ENCODE data around the gene OR51M1. TPM values are rescaled to one million over a fixed set of nuclear protein-coding genes. Genes with fewer than 3 reads are reported as not detected.

The OR51M1 gene
- polyA plus RNA-seq, 2 of the 4 experiments (the other 2 are of a cell fraction): not detected

DNA sequence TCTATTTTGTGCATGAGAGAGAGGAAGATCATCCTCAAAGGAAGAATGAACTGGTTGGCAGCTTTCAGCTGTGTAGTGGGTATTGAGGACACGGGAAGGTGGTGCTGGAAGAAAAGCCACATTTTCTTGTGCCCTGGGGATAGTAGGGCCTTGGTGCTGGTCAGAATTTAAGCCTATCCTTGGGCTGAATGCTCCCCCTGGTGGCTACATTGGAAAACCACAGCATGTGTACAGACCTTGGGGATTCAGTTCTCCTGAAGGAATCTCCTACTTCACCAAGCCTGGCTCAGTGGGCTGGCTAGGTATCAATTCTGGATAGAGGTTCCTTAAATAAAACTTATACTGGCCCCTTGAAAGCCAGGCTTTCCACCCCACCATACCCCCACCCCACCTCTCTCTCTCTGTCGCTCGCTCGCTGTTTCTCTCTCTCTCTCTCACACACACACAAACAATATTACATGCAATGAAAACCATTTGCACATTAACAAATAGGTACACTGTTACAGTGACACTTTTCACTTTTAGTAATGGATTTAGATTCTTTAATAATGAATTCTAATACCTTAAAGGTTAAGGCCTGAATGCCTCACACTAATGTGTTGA is 2.8 kb upstream of the OR51M1 start:
- FAIRE-seq: no peak
- ATAC-seq: peak; percentile 98 to 100
- CTCF ChIA-PET: interaction anchor here (0.6 to 1.7 kb wide), 9 partner anchors 9 to 744 kb away, joined by 3 to 9 read pairs (median 3); partner anchors contain the start of gene OR51D1

DNA sequence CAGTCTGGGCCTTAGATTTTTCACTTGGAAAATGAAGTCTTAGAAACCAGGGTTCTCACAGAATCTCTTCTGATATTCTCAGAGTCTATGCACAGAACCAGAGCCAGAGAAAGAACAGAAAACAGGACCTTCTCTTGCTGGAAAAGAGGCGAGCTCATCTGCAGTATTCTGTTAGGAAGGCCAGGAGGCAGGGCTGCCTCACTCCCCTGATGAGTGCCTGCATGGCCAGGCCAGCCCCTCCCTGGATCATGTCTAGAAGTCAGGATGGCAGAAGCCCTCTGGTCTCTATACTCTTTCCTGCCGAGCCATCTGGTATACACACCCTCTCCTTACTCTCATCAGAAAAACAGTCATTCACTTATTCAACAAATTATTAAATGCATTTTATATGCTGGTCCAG is 723 bp downstream of the OR51M1 start:
- FAIRE-seq: no peak
- 36% methylated on average over 2 of the region's 2 CpGs for WGBS (ENCODE audit: missing lambda C conversion rate)
- H3K4me3 ChIP-seq: no peak overlapping the region
- POLR2A ChIA-PET: no interaction called here
- CTCF ChIA-PET: no interaction called here
- no peaks in the 10 kb centered on the region for H3K4me1 ChIP-seq
- H3K27ac ChIP-seq: no peak overlapping the region
- H3K4me2 ChIP-seq: no peak overlapping the region
- no peak for DNase-seq (ENCODE audit: low read depth in 1 of 2, low spot score in 1 of 2)
- ATAC-seq: no peak
- H3K9me3 ChIP-seq: no peaks in the 10 kb centered on the region
- TF ChIP-seq KDM1A (IDR thresholded peaks at IDR 0.05; ENCODE audit: low read depth) (no peak), EHMT2 (IDR thresholded peaks at IDR 0.05; ENCODE audit: low read depth) (no peak), HOXB5 (CRISPR knock-in tag; IDR thresholded peaks at IDR 0.05) (no peak), SMC3 (IDR thresholded peaks at IDR 0.05) (no peak), RFX5 (IDR thresholded peaks at IDR 0.05) (no peak), HDAC2 (IDR thresholded peaks at IDR 0.05) (no peak), ZNF302 (CRISPR knock-in tag; IDR thresholded peaks at IDR 0.05) (no peak), JUN (IDR thresholded peaks at IDR 0.05) (no peak), NR3C1 (IDR thresholded peaks at IDR 0.05) (no peak), TP53 (CRISPR knock-in tag; IDR thresholded peaks at IDR 0.05) (no peak)
- TF ChIP-seq, protein P1, sequence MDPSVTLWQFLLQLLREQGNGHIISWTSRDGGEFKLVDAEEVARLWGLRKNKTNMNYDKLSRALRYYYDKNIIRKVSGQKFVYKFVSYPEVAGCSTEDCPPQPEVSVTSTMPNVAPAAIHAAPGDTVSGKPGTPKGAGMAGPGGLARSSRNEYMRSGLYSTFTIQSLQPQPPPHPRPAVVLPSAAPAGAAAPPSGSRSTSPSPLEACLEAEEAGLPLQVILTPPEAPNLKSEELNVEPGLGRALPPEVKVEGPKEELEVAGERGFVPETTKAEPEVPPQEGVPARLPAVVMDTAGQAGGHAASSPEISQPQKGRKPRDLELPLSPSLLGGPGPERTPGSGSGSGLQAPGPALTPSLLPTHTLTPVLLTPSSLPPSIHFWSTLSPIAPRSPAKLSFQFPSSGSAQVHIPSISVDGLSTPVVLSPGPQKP (IDR thresholded peaks at IDR 0.05; ENCODE audit: low read depth, low read length): no peak
- TF ChIP-seq, protein P2, sequence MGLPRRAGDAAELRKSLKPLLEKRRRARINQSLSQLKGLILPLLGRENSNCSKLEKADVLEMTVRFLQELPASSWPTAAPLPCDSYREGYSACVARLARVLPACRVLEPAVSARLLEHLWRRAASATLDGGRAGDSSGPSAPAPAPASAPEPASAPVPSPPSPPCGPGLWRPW (IDR thresholded peaks at IDR 0.05): no peak
- TF ChIP-seq, protein P3, sequence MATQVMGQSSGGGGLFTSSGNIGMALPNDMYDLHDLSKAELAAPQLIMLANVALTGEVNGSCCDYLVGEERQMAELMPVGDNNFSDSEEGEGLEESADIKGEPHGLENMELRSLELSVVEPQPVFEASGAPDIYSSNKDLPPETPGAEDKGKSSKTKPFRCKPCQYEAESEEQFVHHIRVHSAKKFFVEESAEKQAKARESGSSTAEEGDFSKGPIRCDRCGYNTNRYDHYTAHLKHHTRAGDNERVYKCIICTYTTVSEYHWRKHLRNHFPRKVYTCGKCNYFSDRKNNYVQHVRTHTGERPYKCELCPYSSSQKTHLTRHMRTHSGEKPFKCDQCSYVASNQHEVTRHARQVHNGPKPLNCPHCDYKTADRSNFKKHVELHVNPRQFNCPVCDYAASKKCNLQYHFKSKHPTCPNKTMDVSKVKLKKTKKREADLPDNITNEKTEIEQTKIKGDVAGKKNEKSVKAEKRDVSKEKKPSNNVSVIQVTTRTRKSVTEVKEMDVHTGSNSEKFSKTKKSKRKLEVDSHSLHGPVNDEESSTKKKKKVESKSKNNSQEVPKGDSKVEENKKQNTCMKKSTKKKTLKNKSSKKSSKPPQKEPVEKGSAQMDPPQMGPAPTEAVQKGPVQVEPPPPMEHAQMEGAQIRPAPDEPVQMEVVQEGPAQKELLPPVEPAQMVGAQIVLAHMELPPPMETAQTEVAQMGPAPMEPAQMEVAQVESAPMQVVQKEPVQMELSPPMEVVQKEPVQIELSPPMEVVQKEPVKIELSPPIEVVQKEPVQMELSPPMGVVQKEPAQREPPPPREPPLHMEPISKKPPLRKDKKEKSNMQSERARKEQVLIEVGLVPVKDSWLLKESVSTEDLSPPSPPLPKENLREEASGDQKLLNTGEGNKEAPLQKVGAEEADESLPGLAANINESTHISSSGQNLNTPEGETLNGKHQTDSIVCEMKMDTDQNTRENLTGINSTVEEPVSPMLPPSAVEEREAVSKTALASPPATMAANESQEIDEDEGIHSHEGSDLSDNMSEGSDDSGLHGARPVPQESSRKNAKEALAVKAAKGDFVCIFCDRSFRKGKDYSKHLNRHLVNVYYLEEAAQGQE (IDR thresholded peaks at IDR 0.05): no peak
- TF ChIP-seq, protein P4, sequence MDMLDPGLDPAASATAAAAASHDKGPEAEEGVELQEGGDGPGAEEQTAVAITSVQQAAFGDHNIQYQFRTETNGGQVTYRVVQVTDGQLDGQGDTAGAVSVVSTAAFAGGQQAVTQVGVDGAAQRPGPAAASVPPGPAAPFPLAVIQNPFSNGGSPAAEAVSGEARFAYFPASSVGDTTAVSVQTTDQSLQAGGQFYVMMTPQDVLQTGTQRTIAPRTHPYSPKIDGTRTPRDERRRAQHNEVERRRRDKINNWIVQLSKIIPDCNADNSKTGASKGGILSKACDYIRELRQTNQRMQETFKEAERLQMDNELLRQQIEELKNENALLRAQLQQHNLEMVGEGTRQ (IDR thresholded peaks at IDR 0.05): no peak

More for the DNA sequence above, 2.8 kb upstream of the OR51M1 start:
- no peak overlapping the region for H3K4me3 ChIP-seq
- H3K4me1 ChIP-seq: no peaks in the 10 kb centered on the region
- TF ChIP-seq, protein P5, sequence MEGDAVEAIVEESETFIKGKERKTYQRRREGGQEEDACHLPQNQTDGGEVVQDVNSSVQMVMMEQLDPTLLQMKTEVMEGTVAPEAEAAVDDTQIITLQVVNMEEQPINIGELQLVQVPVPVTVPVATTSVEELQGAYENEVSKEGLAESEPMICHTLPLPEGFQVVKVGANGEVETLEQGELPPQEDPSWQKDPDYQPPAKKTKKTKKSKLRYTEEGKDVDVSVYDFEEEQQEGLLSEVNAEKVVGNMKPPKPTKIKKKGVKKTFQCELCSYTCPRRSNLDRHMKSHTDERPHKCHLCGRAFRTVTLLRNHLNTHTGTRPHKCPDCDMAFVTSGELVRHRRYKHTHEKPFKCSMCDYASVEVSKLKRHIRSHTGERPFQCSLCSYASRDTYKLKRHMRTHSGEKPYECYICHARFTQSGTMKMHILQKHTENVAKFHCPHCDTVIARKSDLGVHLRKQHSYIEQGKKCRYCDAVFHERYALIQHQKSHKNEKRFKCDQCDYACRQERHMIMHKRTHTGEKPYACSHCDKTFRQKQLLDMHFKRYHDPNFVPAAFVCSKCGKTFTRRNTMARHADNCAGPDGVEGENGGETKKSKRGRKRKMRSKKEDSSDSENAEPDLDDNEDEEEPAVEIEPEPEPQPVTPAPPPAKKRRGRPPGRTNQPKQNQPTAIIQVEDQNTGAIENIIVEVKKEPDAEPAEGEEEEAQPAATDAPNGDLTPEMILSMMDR (IDR thresholded peaks at IDR 0.05): peak; percentile 75
- TF ChIP-seq, protein P6, sequence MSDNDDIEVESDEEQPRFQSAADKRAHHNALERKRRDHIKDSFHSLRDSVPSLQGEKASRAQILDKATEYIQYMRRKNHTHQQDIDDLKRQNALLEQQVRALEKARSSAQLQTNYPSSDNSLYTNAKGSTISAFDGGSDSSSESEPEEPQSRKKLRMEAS (IDR thresholded peaks at IDR 0.05): no peak
- TF ChIP-seq, protein P7, sequence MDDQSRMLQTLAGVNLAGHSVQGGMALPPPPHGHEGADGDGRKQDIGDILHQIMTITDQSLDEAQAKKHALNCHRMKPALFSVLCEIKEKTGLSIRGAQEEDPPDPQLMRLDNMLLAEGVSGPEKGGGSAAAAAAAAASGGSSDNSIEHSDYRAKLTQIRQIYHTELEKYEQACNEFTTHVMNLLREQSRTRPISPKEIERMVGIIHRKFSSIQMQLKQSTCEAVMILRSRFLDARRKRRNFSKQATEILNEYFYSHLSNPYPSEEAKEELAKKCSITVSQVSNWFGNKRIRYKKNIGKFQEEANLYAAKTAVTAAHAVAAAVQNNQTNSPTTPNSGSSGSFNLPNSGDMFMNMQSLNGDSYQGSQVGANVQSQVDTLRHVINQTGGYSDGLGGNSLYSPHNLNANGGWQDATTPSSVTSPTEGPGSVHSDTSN (IDR thresholded peaks at IDR 0.05): no peak
- TF ChIP-seq RAD21 (conservative IDR thresholded peaks at IDR 0.05 in 1 of 2, IDR thresholded peaks at IDR 0.05 in 1 of 2) (peak; percentile 79 to 89), SMC3 (IDR thresholded peaks at IDR 0.05) (peak; percentile 86), CHD2 (IDR thresholded peaks at IDR 0.05; ENCODE audit: low read length, partially characterized antibody) (no peak)
- TF ChIP-seq, protein P8, sequence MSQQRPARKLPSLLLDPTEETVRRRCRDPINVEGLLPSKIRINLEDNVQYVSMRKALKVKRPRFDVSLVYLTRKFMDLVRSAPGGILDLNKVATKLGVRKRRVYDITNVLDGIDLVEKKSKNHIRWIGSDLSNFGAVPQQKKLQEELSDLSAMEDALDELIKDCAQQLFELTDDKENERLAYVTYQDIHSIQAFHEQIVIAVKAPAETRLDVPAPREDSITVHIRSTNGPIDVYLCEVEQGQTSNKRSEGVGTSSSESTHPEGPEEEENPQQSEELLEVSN (IDR thresholded peaks at IDR 0.05; ENCODE audit: borderline replicate concordance, low read depth): no peak
- no peaks in the 10 kb centered on the region for H3K9me3 ChIP-seq
- POLR2A ChIA-PET: no interaction called here
- H3K27ac ChIP-seq: no peak overlapping the region
- 64% methylated on average over 4 of the region's 4 CpGs for WGBS (ENCODE audit: missing lambda C conversion rate)
- no peak overlapping the region for H3K4me2 ChIP-seq
- peak; percentile 36 to 63 for DNase-seq (ENCODE audit: low read depth in 1 of 2, low spot score in 1 of 2)
